ENCODE results near the gene TREH.

Gene TREH

GRCh38 chr11:118643142-118643994 is 36.1 kb downstream of the TREH start:
- Histone ChIP-seq H3K4me3 (ENCODE audit: low read length) (no peak overlapping the region), H3K9ac (ENCODE audit: low read length) (no peak overlapping the region), H3K4me1 (ENCODE audit: control insufficient read depth, low read depth, low read length) (no peaks in the 10 kb centered on the region), H3K27me3 (ENCODE audit: control insufficient read depth, insufficient read depth, low read length) (no peaks in the 10 kb centered on the region), H3K9me3 (ENCODE audit: control insufficient read depth, low read depth, low read length) (no peaks in the 10 kb centered on the region), H3K36me3 (ENCODE audit: control insufficient read depth, low read depth, low read length) (peaks cover 52% of the 10 kb centered on the region), H3K27ac (ENCODE audit: low read length) (no peak overlapping the region)

GRCh38 chr11:118641397-118642019 is 37.9 kb downstream of the TREH start:
- H3K4me3 ChIP-seq (ENCODE audit: low read length) = no peak overlapping the region
- no peak overlapping the region for H3K27ac ChIP-seq (ENCODE audit: low read length)
- H3K4me1 ChIP-seq (ENCODE audit: control insufficient read depth, low read depth, low read length) = no peaks in the 10 kb centered on the region
- no peak overlapping the region for H3K9ac ChIP-seq (ENCODE audit: low read length)
- H3K36me3 ChIP-seq (ENCODE audit: control insufficient read depth, low read depth, low read length) = peaks cover 50% of the 10 kb centered on the region
- no peaks in the 10 kb centered on the region for H3K9me3 ChIP-seq (ENCODE audit: control insufficient read depth, low read depth, low read length)
- no peaks in the 10 kb centered on the region for H3K27me3 ChIP-seq (ENCODE audit: control insufficient read depth, insufficient read depth, low read length)

GRCh38 chr11:118640332-118641154 is 38.9 kb downstream of the TREH start:
- no peak overlapping the region for H3K9ac ChIP-seq (ENCODE audit: low read length)
- no peak overlapping the region for H3K27ac ChIP-seq (ENCODE audit: low read length)
- H3K36me3 ChIP-seq (ENCODE audit: control insufficient read depth, low read depth, low read length) = peaks cover 45% of the 10 kb centered on the region
- H3K27me3 ChIP-seq (ENCODE audit: control insufficient read depth, insufficient read depth, low read length) = no peaks in the 10 kb centered on the region
- H3K4me1 ChIP-seq (ENCODE audit: control insufficient read depth, low read depth, low read length) = peaks cover 7% of the 10 kb centered on the region
- H3K4me3 ChIP-seq (ENCODE audit: low read length) = no peak overlapping the region
- no peaks in the 10 kb centered on the region for H3K9me3 ChIP-seq (ENCODE audit: control insufficient read depth, low read depth, low read length)

GRCh38 chr11:118639899-118640298 is 39.6 kb downstream of the TREH start:
- peaks cover 40% of the 10 kb centered on the region for H3K36me3 ChIP-seq (ENCODE audit: control insufficient read depth, low read depth, low read length)
- no peaks in the 10 kb centered on the region for H3K9me3 ChIP-seq (ENCODE audit: control insufficient read depth, low read depth, low read length)

GRCh38 chr11:118638726-118639125 is 40.7 kb downstream of the TREH start:
- Histone ChIP-seq H3K9ac (ENCODE audit: low read length) (no peak overlapping the region), H3K27me3 (ENCODE audit: control insufficient read depth, insufficient read depth, low read length) (no peaks in the 10 kb centered on the region), H3K4me1 (ENCODE audit: control insufficient read depth, low read depth, low read length) (peaks cover 17% of the 10 kb centered on the region), H3K36me3 (ENCODE audit: control insufficient read depth, low read depth, low read length) (peaks cover 30% of the 10 kb centered on the region), H3K9me3 (ENCODE audit: control insufficient read depth, low read depth, low read length) (no peaks in the 10 kb centered on the region), H3K27ac (ENCODE audit: low read length) (no peak overlapping the region), H3K4me3 (ENCODE audit: low read length) (no peak overlapping the region)

More at GRCh38 chr11:118639899-118640298, 39.6 kb downstream of the TREH start:
- Histone ChIP-seq H3K27ac (ENCODE audit: low read length) (no peak overlapping the region), H3K9ac (ENCODE audit: low read length) (no peak overlapping the region), H3K4me1 (ENCODE audit: control insufficient read depth, low read depth, low read length) (peaks cover 11% of the 10 kb centered on the region), H3K4me3 (ENCODE audit: low read length) (no peak overlapping the region), H3K27me3 (ENCODE audit: control insufficient read depth, insufficient read depth, low read length) (no peaks in the 10 kb centered on the region)

- H3K27ac ChIP-seq (ENCODE audit: low read length) = no peak overlapping the region
- H3K4me3 ChIP-seq (ENCODE audit: low read length) = no peak overlapping the region
- H3K4me1 ChIP-seq (ENCODE audit: control insufficient read depth, low read depth, low read length) = peaks cover 20% of the 10 kb centered on the region
- H3K9ac ChIP-seq (ENCODE audit: low read length) = no peak overlapping the region
- H3K27me3 ChIP-seq (ENCODE audit: control insufficient read depth, insufficient read depth, low read length) = no peaks in the 10 kb centered on the region
- H3K36me3 ChIP-seq (ENCODE audit: control insufficient read depth, low read depth, low read length) = peaks cover 18% of the 10 kb centered on the region
- H3K9me3 ChIP-seq (ENCODE audit: control insufficient read depth, low read depth, low read length) = no peaks in the 10 kb centered on the region
Observed at GRCh38 chr11:118636569-118637290, 42.7 kb downstream of the TREH start.

- peak overlapping the region; percentile 62 for H3K4me3 ChIP-seq (ENCODE audit: low read length)
Observed at GRCh38 chr11:118635642-118636041, 43.8 kb downstream of the TREH start.

GRCh38 chr11:118635237-118635591 is 44.2 kb downstream of the TREH start:
- Histone ChIP-seq H3K9ac (ENCODE audit: low read length) (peak overlapping the region; percentile 86), H3K27ac (ENCODE audit: low read length) (peak overlapping the region; percentile 74)

More at GRCh38 chr11:118635642-118636041, 43.8 kb downstream of the TREH start:
- Histone ChIP-seq H3K27ac (ENCODE audit: low read length) (peak overlapping the region; percentile 74), H3K4me1 (ENCODE audit: control insufficient read depth, low read depth, low read length) (peaks cover 20% of the 10 kb centered on the region), H3K9me3 (ENCODE audit: control insufficient read depth, low read depth, low read length) (no peaks in the 10 kb centered on the region), H3K36me3 (ENCODE audit: control insufficient read depth, low read depth, low read length) (peaks cover 23% of the 10 kb centered on the region), H3K27me3 (ENCODE audit: control insufficient read depth, insufficient read depth, low read length) (no peaks in the 10 kb centered on the region), H3K9ac (ENCODE audit: low read length) (peak overlapping the region; percentile 86)

GRCh38 chr11:118634431-118635236 is 44.8 kb downstream of the TREH start:
- Histone ChIP-seq H3K9ac (ENCODE audit: low read length) (peak overlapping the region; percentile 86), H3K36me3 (ENCODE audit: control insufficient read depth, low read depth, low read length) (peaks cover 16% of the 10 kb centered on the region), H3K27ac (ENCODE audit: low read length) (peak overlapping the region; percentile 74), H3K4me3 (ENCODE audit: low read length) (peak overlapping the region; percentile 62), H3K9me3 (ENCODE audit: control insufficient read depth, low read depth, low read length) (no peaks in the 10 kb centered on the region), H3K27me3 (ENCODE audit: control insufficient read depth, insufficient read depth, low read length) (no peaks in the 10 kb centered on the region), H3K4me1 (ENCODE audit: control insufficient read depth, low read depth, low read length) (peaks cover 20% of the 10 kb centered on the region)

More at GRCh38 chr11:118635237-118635591, 44.2 kb downstream of the TREH start:
- peaks cover 20% of the 10 kb centered on the region for H3K4me1 ChIP-seq (ENCODE audit: control insufficient read depth, low read depth, low read length)
- H3K9me3 ChIP-seq (ENCODE audit: control insufficient read depth, low read depth, low read length) = no peaks in the 10 kb centered on the region
- H3K4me3 ChIP-seq (ENCODE audit: low read length) = peak overlapping the region; percentile 62
- no peaks in the 10 kb centered on the region for H3K27me3 ChIP-seq (ENCODE audit: control insufficient read depth, insufficient read depth, low read length)
- peaks cover 21% of the 10 kb centered on the region for H3K36me3 ChIP-seq (ENCODE audit: control insufficient read depth, low read depth, low read length)

- peaks cover 17% of the 10 kb centered on the region for H3K36me3 ChIP-seq (ENCODE audit: control insufficient read depth, low read depth, low read length)
- peak overlapping the region; percentile 62 for H3K4me3 ChIP-seq (ENCODE audit: low read length)
- H3K27me3 ChIP-seq (ENCODE audit: control insufficient read depth, insufficient read depth, low read length) = no peaks in the 10 kb centered on the region
- H3K9ac ChIP-seq (ENCODE audit: low read length) = peak overlapping the region; percentile 86
- H3K4me1 ChIP-seq (ENCODE audit: control insufficient read depth, low read depth, low read length) = peaks cover 20% of the 10 kb centered on the region
- no peaks in the 10 kb centered on the region for H3K9me3 ChIP-seq (ENCODE audit: control insufficient read depth, low read depth, low read length)
- H3K27ac ChIP-seq (ENCODE audit: low read length) = no peak overlapping the region
Observed at GRCh38 chr11:118633979-118634378, 45.5 kb downstream of the TREH start.
